Chondrocyte (in vitro differentiated cells): ENCODE measurements around the gene MRPL50. TPM values are rescaled to one million over a fixed set of nuclear protein-coding genes. Genes with fewer than 3 reads are reported as not detected.

Experiments used
- DNase-seq: peaks from one replicate; pipeline ENCODE4 v3.0.0; 2021; ENCODE audit warnings: mixed read lengths, low spot score
- H3K27ac Mint-ChIP-seq: one replicate; pipeline ENCODE4 v1.8.0; 2021; ENCODE audit warnings: mild to moderate bottlenecking, moderate library complexity, mixed read lengths; ENCODE audit not compliant: unreplicated experiment
- H3K27me3 Mint-ChIP-seq: 2 replicates; pipeline ENCODE4 v1.8.0; 2021; ENCODE audit warnings: low read depth, mixed read lengths
- H3K36me3 Mint-ChIP-seq: 2 replicates; pipeline ENCODE4 v1.8.0; 2021; ENCODE audit warnings: low read depth, mixed read lengths
- H3K4me1 Mint-ChIP-seq: 2 replicates; pipeline ENCODE4 v1.8.0; 2021; ENCODE audit warnings: low read depth, mild to moderate bottlenecking, mixed read lengths
- H3K4me3 Mint-ChIP-seq: one replicate; pipeline ENCODE4 v1.8.0; 2021; ENCODE audit warnings: mild to moderate bottlenecking, moderate library complexity, mixed read lengths; ENCODE audit not compliant: unreplicated experiment
- H3K9me3 Mint-ChIP-seq: 2 replicates; pipeline ENCODE4 v1.8.0; 2021; ENCODE audit warnings: low read depth, mixed read lengths
- CTCF ChIP-seq: fragments of 200-600 bp; sonication (generic); IDR thresholded peaks from 2 replicates; pipeline ENCODE4 v1.5.0; 2021; ENCODE audit warnings: antibody characterized with exemption, mild to moderate bottlenecking, moderate library complexity
- total RNA-seq: library from RNA; stranded (reverse); gene quantifications from 3 replicates; pipeline ENCODE4 v1.2.1, GENCODE V29; 2021

Gene MRPL50
- total RNA-seq, 1 donor from 2014 or later, result 7.2 TPM

- peaks cover under 1% of the 10 kb centered on the region for H3K9me3 Mint-ChIP-seq
- H3K36me3 Mint-ChIP-seq, result no peaks in the 10 kb centered on the region
- TF ChIP-seq CTCF, result no peak
- DNase-seq, result no peak
- H3K4me1 Mint-ChIP-seq, result no peaks in the 10 kb centered on the region
- H3K27ac Mint-ChIP-seq, result no peak overlapping the region
- H3K27me3 Mint-ChIP-seq, result peaks cover 4% of the 10 kb centered on the region
- no peak overlapping the region for H3K4me3 Mint-ChIP-seq
These were observed 44.2 kb downstream of the MRPL50 start for GRCh38 chr9:101354143-101354764.

- DNase-seq, result no peak
- peaks cover 10% of the 10 kb centered on the region for H3K27me3 Mint-ChIP-seq
- peaks cover 3% of the 10 kb centered on the region for H3K9me3 Mint-ChIP-seq
- no peaks in the 10 kb centered on the region for H3K36me3 Mint-ChIP-seq
- H3K27ac Mint-ChIP-seq, result no peak overlapping the region
- H3K4me3 Mint-ChIP-seq, result no peak overlapping the region
- TF ChIP-seq CTCF, result no peak
- no peaks in the 10 kb centered on the region for H3K4me1 Mint-ChIP-seq
These were observed 44.7 kb downstream of the MRPL50 start for GRCh38 chr9:101353683-101354082.

- Mint-ChIP-seq H3K9me3 (peaks cover 3% of the 10 kb centered on the region), H3K27me3 (peaks cover 14% of the 10 kb centered on the region), H3K4me1 (no peaks in the 10 kb centered on the region), H3K36me3 (no peaks in the 10 kb centered on the region), H3K27ac (no peak overlapping the region), H3K4me3 (no peak overlapping the region)
- TF ChIP-seq CTCF, result no peak
- DNase-seq, result no peak
These were observed 45.4 kb downstream of the MRPL50 start for GRCh38 chr9:101352892-101353463.

- Mint-ChIP-seq H3K27ac (no peak overlapping the region), H3K27me3 (peaks cover 29% of the 10 kb centered on the region)
- TF ChIP-seq CTCF, result no peak
These were observed 48.1 kb downstream of the MRPL50 start for GRCh38 chr9:101350285-101350684.

GRCh38 chr9:101342595-101342994 is 55.8 kb downstream of the MRPL50 start:
- Mint-ChIP-seq H3K27me3 (peaks cover 37% of the 10 kb centered on the region), H3K36me3 (no peaks in the 10 kb centered on the region), H3K9me3 (no peaks in the 10 kb centered on the region), H3K4me1 (no peaks in the 10 kb centered on the region), H3K27ac (no peak overlapping the region), H3K4me3 (no peak overlapping the region)
- DNase-seq, result no peak
- no peak for TF ChIP-seq CTCF

More at GRCh38 chr9:101350285-101350684, 48.1 kb downstream of the MRPL50 start:
- Mint-ChIP-seq H3K9me3 (peaks cover 3% of the 10 kb centered on the region), H3K4me3 (no peak overlapping the region), H3K36me3 (no peaks in the 10 kb centered on the region), H3K4me1 (no peaks in the 10 kb centered on the region)
- no peak for DNase-seq
